PC-9 (cell line): ENCODE measurements around the gene ADGRA3. TPM values are rescaled to one million over a fixed set of nuclear protein-coding genes. Genes with fewer than 3 reads are reported as not detected.

ENCODE experiments used
- BruUV-seq: library from RNA; stranded (reverse); fragments of 400-500 nt; replicated peaks from 2 replicates; lab custom pipeline; 2021; lab: Mats Ljungman, UMichigan
- CTCF ChIA-PET: fragments of 300-600 bp; sonication (Branson Sonifier 250); formaldehyde crosslinking; loops from one replicate; lab custom pipeline; 2022; ENCODE audit warnings: antibody characterized with exemption; lab: Charles Lee
- POLR2A ChIA-PET: fragments of 300-600 bp; sonication (Branson Sonifier 250); formaldehyde crosslinking; loops from one replicate; lab custom pipeline; 2022; ENCODE audit warnings: antibody characterized with exemption; ENCODE audit not compliant: unreplicated experiment; lab: Charles Lee
- DNase-seq, 2 experiments: peaks; one replicate each; pipeline versions ENCODE4 v3.0.0 to v3.0.0-alpha.2; 2015 to 2022; ENCODE audit warnings: mixed read lengths in 1 of 2
- H2AFZ ChIP-seq: fragments of 200-600 bp; sonication (generic); 2 replicates; pipeline ENCODE4 v1.8.1; 2017; ENCODE audit warnings: antibody characterized with exemption
- H3F3A ChIP-seq: fragments of 200-600 bp; sonication (generic); 2 replicates; pipeline ENCODE4 v1.8.1; 2017; ENCODE audit warnings: antibody characterized with exemption, mild to moderate bottlenecking, low read depth; ENCODE audit not compliant: insufficient read depth
- H3K27ac ChIP-seq: fragments of 200-600 bp; sonication (generic); 2 replicates; pipeline ENCODE4 v1.6.1; 2016; ENCODE audit warnings: mixed run types
- H3K27me3 ChIP-seq: fragments of 200-600 bp; sonication (generic); 2 replicates; pipeline ENCODE4 v1.6.1; 2016; ENCODE audit warnings: low read depth, mixed run types; ENCODE audit not compliant: insufficient read depth
- H3K36me3 ChIP-seq: fragments of 200-600 bp; sonication (generic); 2 replicates; pipeline ENCODE4 v1.6.1; 2016; ENCODE audit warnings: low read depth, mixed run types
- H3K4me1 ChIP-seq: fragments of 200-600 bp; sonication (generic); replicated peaks from 2 replicates; pipeline ENCODE4 v1.6.1; 2016; ENCODE audit warnings: mixed run types; ENCODE audit not compliant: insufficient read depth
- H3K4me2 ChIP-seq: fragments of 200-600 bp; sonication (generic); 2 replicates; pipeline ENCODE4 v1.6.1; 2017; ENCODE audit warnings: mixed run types
- H3K4me3 ChIP-seq: fragments of 200-600 bp; sonication (generic); 2 replicates; pipeline ENCODE4 v1.6.1; 2016; ENCODE audit warnings: mixed run types
- H3K79me2 ChIP-seq: fragments of 200-600 bp; sonication (generic); 2 replicates; pipeline ENCODE4 v1.6.1; 2017; ENCODE audit warnings: low read depth, mixed run types
- H3K9me2 ChIP-seq: fragments of 200-600 bp; sonication (generic); 2 replicates; pipeline ENCODE4 v1.8.1; 2017; ENCODE audit warnings: mild to moderate bottlenecking; ENCODE audit not compliant: insufficient read depth
- H3K9me3 ChIP-seq: fragments of 200-600 bp; sonication (generic); 2 replicates; pipeline ENCODE4 v1.8.1; 2016; ENCODE audit warnings: low read depth; ENCODE audit not compliant: insufficient read depth
- H4K20me1 ChIP-seq: fragments of 200-600 bp; sonication (generic); 2 replicates; pipeline ENCODE4 v1.8.1; 2017; ENCODE audit not compliant: insufficient read depth
- EZH2 ChIP-seq: fragments of 200-600 bp; sonication (generic); IDR thresholded peaks from 2 replicates; pipeline ENCODE4 v1.8.0; 2017; ENCODE audit warnings: antibody characterized with exemption, low read depth
- intact Hi-C: fragments of 100-400 bp; cut with micrococcal nuclease; formaldehyde crosslinking; loops from one replicate; pipeline ENCODE4 v1.10.0; 2022; ENCODE audit not compliant: unreplicated experiment
- total RNA-seq: library from RNA; stranded (reverse); gene quantifications from 2 replicates; pipeline ENCODE4 v1.2.3, GENCODE V29; 2021
- TF ChIP-seq, protein P1 (sequence below): fragments of 200-600 bp; sonication (generic); conservative IDR thresholded peaks from 2 replicates; pipeline ENCODE4 v1.6.1; 2017; ENCODE audit warnings: mixed run types, antibody characterized with exemption, mild to moderate bottlenecking, moderate library complexity

Gene ADGRA3
- total RNA-seq, 1 experiment from 2014 or later: 40.5 TPM

DNA sequence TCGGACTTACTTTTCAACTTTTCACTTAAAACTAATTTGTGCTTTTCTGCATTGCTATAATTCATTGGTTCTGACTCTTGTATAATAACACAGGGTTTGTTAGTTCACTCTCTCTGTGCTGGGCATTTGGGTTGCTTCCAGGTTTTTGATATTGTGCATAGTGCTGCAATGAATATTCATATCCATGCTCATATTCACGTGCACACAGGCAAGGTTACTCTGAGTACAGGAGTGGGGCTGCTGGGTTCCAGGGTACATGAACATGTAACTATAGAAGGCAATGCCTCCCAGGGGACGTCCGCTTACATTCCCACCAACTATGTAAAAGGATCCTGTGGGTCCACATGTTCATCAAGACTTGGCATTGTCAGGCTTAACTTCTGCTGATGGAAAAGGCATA, 117.2 kb downstream of the ADGRA3 start:
- no peak for DNase-seq
- Histone ChIP-seq H3K9me3 (no peaks in the 10 kb centered on the region), H3K9me2 (no peaks in the 10 kb centered on the region), H4K20me1 (no peaks in the 10 kb centered on the region), H3F3A (no peaks in the 10 kb centered on the region), H3K4me1 (no peaks in the 10 kb centered on the region), H3K27me3 (no peaks in the 10 kb centered on the region), H2AFZ (no peak overlapping the region), H3K4me3 (no peak overlapping the region), H3K4me2 (no peak overlapping the region), H3K27ac (no peak overlapping the region), H3K79me2 (no peaks in the 10 kb centered on the region), H3K36me3 (no peaks in the 10 kb centered on the region)
- TF ChIP-seq EZH2: no peak
- TF ChIP-seq, protein P1, sequence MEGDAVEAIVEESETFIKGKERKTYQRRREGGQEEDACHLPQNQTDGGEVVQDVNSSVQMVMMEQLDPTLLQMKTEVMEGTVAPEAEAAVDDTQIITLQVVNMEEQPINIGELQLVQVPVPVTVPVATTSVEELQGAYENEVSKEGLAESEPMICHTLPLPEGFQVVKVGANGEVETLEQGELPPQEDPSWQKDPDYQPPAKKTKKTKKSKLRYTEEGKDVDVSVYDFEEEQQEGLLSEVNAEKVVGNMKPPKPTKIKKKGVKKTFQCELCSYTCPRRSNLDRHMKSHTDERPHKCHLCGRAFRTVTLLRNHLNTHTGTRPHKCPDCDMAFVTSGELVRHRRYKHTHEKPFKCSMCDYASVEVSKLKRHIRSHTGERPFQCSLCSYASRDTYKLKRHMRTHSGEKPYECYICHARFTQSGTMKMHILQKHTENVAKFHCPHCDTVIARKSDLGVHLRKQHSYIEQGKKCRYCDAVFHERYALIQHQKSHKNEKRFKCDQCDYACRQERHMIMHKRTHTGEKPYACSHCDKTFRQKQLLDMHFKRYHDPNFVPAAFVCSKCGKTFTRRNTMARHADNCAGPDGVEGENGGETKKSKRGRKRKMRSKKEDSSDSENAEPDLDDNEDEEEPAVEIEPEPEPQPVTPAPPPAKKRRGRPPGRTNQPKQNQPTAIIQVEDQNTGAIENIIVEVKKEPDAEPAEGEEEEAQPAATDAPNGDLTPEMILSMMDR: no peak
- BruUV-seq: no TSS peak
- CTCF ChIA-PET: no interaction called here
- POLR2A ChIA-PET: no interaction called here
- intact Hi-C loops: no loop called here

DNA sequence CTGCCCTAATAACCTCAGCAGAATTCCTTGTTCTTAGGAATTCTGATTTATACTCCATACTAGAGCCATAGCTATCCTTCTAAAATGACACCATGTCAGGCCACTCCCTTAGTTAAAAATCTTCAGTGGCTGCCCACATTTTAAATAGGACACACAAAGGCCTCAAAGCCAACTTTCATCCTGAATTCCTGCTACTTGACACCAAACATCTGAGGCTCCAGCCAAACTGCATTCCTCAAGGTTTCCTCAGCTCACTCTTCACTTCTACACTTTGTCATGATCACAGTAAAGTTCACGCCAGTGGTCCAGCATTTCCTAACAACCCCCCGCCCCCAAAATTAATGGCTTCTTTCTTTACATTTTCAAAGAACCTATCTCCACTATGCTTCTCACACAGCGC, 124.3 kb downstream of the ADGRA3 start:
- ChIA-PET POLR2A (no interaction called here), CTCF (no interaction called here)
- intact Hi-C loops: no loop called here

DNA sequence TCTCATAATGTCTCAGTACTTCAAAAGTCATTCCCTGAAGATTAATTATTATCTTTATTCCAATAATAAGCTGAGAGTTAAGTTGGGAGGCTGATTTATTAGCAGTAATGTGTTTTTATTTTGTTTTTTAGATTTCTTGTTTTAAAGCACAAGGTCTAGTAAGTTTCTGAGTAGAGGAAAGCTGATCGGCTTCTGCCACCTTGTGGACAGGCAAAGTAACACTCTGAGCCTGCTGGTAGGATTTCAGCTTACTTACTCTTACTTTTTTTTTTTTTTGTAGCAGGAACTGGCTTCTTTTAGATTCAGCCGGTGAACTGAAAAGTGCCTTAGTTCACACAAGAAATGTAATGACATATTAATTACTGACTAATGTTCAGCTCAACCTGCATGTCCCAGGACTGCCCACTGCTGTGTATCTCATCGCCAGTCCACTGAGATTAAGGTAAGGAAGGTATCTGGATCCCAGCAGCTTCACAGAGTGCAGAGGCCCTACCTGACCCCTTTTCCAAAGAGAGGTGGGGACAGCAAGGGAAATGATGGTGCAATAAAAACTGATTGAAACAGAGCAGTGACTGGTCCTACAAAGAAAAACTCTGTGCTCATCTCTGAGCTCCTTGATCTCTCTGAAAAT, 126.5 kb downstream of the ADGRA3 start:
- H3K36me3 ChIP-seq: peaks cover 3% of the 10 kb centered on the region; the same call in 1 of the 2 replicates
- H3K4me1 ChIP-seq: peaks cover 8% of the 10 kb centered on the region; the same call in 1 of the 2 replicates
- BruUV-seq: no TSS peak
- CTCF ChIA-PET: interaction anchor here (0.6 to 1.2 kb wide), 5 partner anchors 62 to 600 kb away, joined by 3 to 9 read pairs (median 4); no protein-coding TSS in a partner anchor
- H3K27me3 ChIP-seq: no peaks in the 10 kb centered on the region
- H3K79me2 ChIP-seq: no peaks in the 10 kb centered on the region
- no peaks in the 10 kb centered on the region for H4K20me1 ChIP-seq
- TF ChIP-seq, protein P1: peak; percentile 82
- no peak for TF ChIP-seq EZH2
- H3F3A ChIP-seq: peaks cover 9% of the 10 kb centered on the region; the same call in 1 of the 2 replicates
- no peak overlapping the region for H3K4me2 ChIP-seq
- peak; percentile 47 to 49 for DNase-seq
- no peaks in the 10 kb centered on the region for H3K9me2 ChIP-seq
- H3K4me3 ChIP-seq: no peak overlapping the region
- POLR2A ChIA-PET: interaction anchor here (0.6 kb wide), 1 partner anchor 93 kb away, joined by 10 read pairs; no protein-coding TSS in a partner anchor
- no peak overlapping the region for H3K27ac ChIP-seq
- H2AFZ ChIP-seq: no peak overlapping the region
- H3K9me3 ChIP-seq: no peaks in the 10 kb centered on the region
- intact Hi-C loops: loop anchor here (1.0 to 10.0 kb wide), 3 partner anchors 255 to 877 kb away; no protein-coding TSS in a partner anchor

More for the DNA sequence above, 124.3 kb downstream of the ADGRA3 start:
- BruUV-seq: no TSS peak
- Histone ChIP-seq H4K20me1 (no peaks in the 10 kb centered on the region), H2AFZ (no peak overlapping the region), H3F3A (peaks cover 3% of the 10 kb centered on the region; the same call in 1 of the 2 replicates), H3K27me3 (no peaks in the 10 kb centered on the region), H3K4me1 (peaks cover 4% of the 10 kb centered on the region; the same call in 1 of the 2 replicates), H3K36me3 (peaks cover 3% of the 10 kb centered on the region; the same call in 1 of the 2 replicates), H3K4me3 (no peak overlapping the region), H3K4me2 (no peak overlapping the region), H3K9me3 (no peaks in the 10 kb centered on the region), H3K79me2 (no peaks in the 10 kb centered on the region), H3K9me2 (no peaks in the 10 kb centered on the region), H3K27ac (no peak overlapping the region)
- peak; percentile 11 to 42 for DNase-seq
- TF ChIP-seq EZH2: no peak
- TF ChIP-seq, protein P1: no peak
